ENCODE measurements around the gene GDF7.

Gene GDF7

GRCh38 chr2:20666304-20667150, at the start of gene GDF7:
GDF7 (plus strand) TSS chr2:20667144; CDS start chr2:20667240, 96 bp downstream.
- DNase-seq (ENCODE audit: low read depth) = no peak

GRCh38 chr2:20617892-20618467, 49.0 kb upstream of the GDF7 start:
- DNase-seq (ENCODE audit: low read depth) = peak; percentile 100

- DNase-seq (ENCODE audit: low read depth) = no peak
Observed at GRCh38 chr2:20618468-20618885, 48.5 kb upstream of the GDF7 start.

GRCh38 chr2:20618886-20619521, 47.9 kb upstream of the GDF7 start:
- no peak for DNase-seq (ENCODE audit: low read depth)

GRCh38 chr2:20619624-20620024, 47.3 kb upstream of the GDF7 start:
- DNase-seq (ENCODE audit: low read depth) = no peak

- DNase-seq (ENCODE audit: low read depth) = no peak
Observed at GRCh38 chr2:20620271-20620681, 46.7 kb upstream of the GDF7 start.

- no peak for DNase-seq (ENCODE audit: low read depth)
Observed at GRCh38 chr2:20620696-20621365, 46.1 kb upstream of the GDF7 start.

GRCh38 chr2:20621366-20622295, 45.3 kb upstream of the GDF7 start:
- no peak for DNase-seq (ENCODE audit: low read depth)

- no peak for DNase-seq (ENCODE audit: low read depth)
Observed at GRCh38 chr2:20622296-20622686, 44.7 kb upstream of the GDF7 start.

- DNase-seq (ENCODE audit: low read depth) = no peak
Observed at GRCh38 chr2:20622731-20623130, 44.2 kb upstream of the GDF7 start.

GRCh38 chr2:20623241-20623640, 43.7 kb upstream of the GDF7 start:
- DNase-seq (ENCODE audit: low read depth) = no peak

- no peak for DNase-seq (ENCODE audit: low read depth)
Observed at GRCh38 chr2:20623741-20624155, 43.2 kb upstream of the GDF7 start.

- DNase-seq (ENCODE audit: low read depth) = no peak
Observed at GRCh38 chr2:20624156-20624883, 42.6 kb upstream of the GDF7 start.

GRCh38 chr2:20624884-20625485, 42.0 kb upstream of the GDF7 start:
- no peak for DNase-seq (ENCODE audit: low read depth)

- no peak for DNase-seq (ENCODE audit: low read depth)
Observed at GRCh38 chr2:20625491-20626391, 41.2 kb upstream of the GDF7 start.

GRCh38 chr2:20626392-20626697, 40.6 kb upstream of the GDF7 start:
- no peak for DNase-seq (ENCODE audit: low read depth)

- DNase-seq (ENCODE audit: low read depth) = no peak
Observed at GRCh38 chr2:20626698-20627513, 40.0 kb upstream of the GDF7 start.

GRCh38 chr2:20627712-20628380, 39.1 kb upstream of the GDF7 start:
- no peak for DNase-seq (ENCODE audit: low read depth)

All from stromal cell of bone marrow (primary cell).